Measurements from ENCODE around the gene MUC22. TPM values are rescaled to one million over a fixed set of nuclear protein-coding genes. Genes with fewer than 3 reads are reported as not detected.

Gene MUC22
- total and polyA plus RNA-seq, 2 of the 4 experiments (the other 2 are of a cell fraction): 0.02 TPM; not detected in 1

DNA sequence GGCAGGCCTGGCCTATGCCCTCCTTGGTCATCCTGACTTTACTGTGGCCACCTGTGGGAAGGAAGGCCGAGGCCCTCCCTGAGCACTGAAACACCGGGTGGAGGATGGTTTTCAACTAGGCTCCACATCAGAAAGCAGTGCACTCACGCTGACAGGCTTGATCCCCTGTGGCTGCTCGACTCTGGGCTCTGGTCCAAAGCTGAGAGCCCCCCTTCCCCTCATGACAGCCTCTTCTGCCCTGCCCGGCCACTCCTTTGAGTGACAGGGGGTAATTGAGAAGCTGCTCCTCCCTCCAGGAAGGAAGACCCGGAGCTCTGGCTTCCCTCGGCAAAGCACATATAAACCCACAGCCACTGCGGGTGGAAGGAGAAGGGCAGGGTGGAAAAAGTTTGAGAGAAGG lies 43.6 kb downstream of the MUC22 start:
- no peak overlapping the region for H2BK20ac ChIP-seq (ENCODE audit: low read depth, low read length)
- H2BK5ac ChIP-seq (ENCODE audit: low read depth, low read length, poor library complexity, severe bottlenecking): no peak overlapping the region
- TF ChIP-seq MAFK (IDR thresholded peaks at IDR 0.05; ENCODE audit: low read depth, low read length): no peak
- TF ChIP-seq RFX5 (IDR thresholded peaks at IDR 0.05; ENCODE audit: low read depth, low read length): no peak
- TF ChIP-seq, protein P1, sequence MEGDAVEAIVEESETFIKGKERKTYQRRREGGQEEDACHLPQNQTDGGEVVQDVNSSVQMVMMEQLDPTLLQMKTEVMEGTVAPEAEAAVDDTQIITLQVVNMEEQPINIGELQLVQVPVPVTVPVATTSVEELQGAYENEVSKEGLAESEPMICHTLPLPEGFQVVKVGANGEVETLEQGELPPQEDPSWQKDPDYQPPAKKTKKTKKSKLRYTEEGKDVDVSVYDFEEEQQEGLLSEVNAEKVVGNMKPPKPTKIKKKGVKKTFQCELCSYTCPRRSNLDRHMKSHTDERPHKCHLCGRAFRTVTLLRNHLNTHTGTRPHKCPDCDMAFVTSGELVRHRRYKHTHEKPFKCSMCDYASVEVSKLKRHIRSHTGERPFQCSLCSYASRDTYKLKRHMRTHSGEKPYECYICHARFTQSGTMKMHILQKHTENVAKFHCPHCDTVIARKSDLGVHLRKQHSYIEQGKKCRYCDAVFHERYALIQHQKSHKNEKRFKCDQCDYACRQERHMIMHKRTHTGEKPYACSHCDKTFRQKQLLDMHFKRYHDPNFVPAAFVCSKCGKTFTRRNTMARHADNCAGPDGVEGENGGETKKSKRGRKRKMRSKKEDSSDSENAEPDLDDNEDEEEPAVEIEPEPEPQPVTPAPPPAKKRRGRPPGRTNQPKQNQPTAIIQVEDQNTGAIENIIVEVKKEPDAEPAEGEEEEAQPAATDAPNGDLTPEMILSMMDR (conservative IDR thresholded peaks at IDR 0.05; ENCODE audit: low read depth, low read length): no peak
- TF ChIP-seq RCOR1 (IDR thresholded peaks at IDR 0.05; ENCODE audit: insufficient replicate concordance, low read length): no peak
- no peak for TF ChIP-seq BHLHE40 (IDR thresholded peaks at IDR 0.05; ENCODE audit: low read depth, low read length)
- no peak for TF ChIP-seq SMC3 (IDR thresholded peaks at IDR 0.05; ENCODE audit: low read depth, low read length)
- TF ChIP-seq RAD21 (IDR thresholded peaks at IDR 0.05; ENCODE audit: low read length): no peak
- TF ChIP-seq CHD1 (IDR thresholded peaks at IDR 0.05; ENCODE audit: low read depth, low read length): no peak
- TF ChIP-seq MXI1 (IDR thresholded peaks at IDR 0.05; ENCODE audit: borderline replicate concordance, low read depth, low read length): no peak
- TF ChIP-seq, protein P2, sequence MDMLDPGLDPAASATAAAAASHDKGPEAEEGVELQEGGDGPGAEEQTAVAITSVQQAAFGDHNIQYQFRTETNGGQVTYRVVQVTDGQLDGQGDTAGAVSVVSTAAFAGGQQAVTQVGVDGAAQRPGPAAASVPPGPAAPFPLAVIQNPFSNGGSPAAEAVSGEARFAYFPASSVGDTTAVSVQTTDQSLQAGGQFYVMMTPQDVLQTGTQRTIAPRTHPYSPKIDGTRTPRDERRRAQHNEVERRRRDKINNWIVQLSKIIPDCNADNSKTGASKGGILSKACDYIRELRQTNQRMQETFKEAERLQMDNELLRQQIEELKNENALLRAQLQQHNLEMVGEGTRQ (IDR thresholded peaks at IDR 0.05; ENCODE audit: low read depth, low read length): no peak
- no peak for TF ChIP-seq MAZ (IDR thresholded peaks at IDR 0.05; ENCODE audit: borderline replicate concordance, low read depth, low read length)
- TF ChIP-seq, protein P3, sequence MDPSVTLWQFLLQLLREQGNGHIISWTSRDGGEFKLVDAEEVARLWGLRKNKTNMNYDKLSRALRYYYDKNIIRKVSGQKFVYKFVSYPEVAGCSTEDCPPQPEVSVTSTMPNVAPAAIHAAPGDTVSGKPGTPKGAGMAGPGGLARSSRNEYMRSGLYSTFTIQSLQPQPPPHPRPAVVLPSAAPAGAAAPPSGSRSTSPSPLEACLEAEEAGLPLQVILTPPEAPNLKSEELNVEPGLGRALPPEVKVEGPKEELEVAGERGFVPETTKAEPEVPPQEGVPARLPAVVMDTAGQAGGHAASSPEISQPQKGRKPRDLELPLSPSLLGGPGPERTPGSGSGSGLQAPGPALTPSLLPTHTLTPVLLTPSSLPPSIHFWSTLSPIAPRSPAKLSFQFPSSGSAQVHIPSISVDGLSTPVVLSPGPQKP (IDR thresholded peaks at IDR 0.05; ENCODE audit: borderline replicate concordance, low read depth, low read length): no peak
- TF ChIP-seq CEBPB (IDR thresholded peaks at IDR 0.05; ENCODE audit: low read depth, low read length): no peak
- TF ChIP-seq POLR2A (IDR thresholded peaks at IDR 0.05; ENCODE audit: low read depth, low read length): no peak
- no peak for TF ChIP-seq FOS (IDR thresholded peaks at IDR 0.05; ENCODE audit: low read depth, low read length)
- dilution Hi-C loops (cut with HindIII; ENCODE audit: low sequenced_read_pairs, unreplicated experiment) (no loop called here), intact Hi-C loops (cut with micrococcal nuclease) (no loop called here), in situ Hi-C loops (cut with MboI; ENCODE audit: low sequenced_read_pairs) (no loop called here)
- no peak for DNase-seq
- ChIA-PET CTCF (interaction anchor here (0.5 kb wide), 1 partner anchor 278 kb away, joined by 3 read pairs; no protein-coding TSS in a partner anchor), POLR2A (ENCODE audit: unreplicated experiment) (no interaction called here)
- no peak overlapping the region for H3K23ac ChIP-seq (ENCODE audit: low read depth, low read length)
- peak overlapping the region; percentile 36 for H2AFZ ChIP-seq (replicated peaks; ENCODE audit: low read length, poor library complexity)
- no peak overlapping the region for H3K56ac ChIP-seq (ENCODE audit: extremely low read depth, insufficient read depth, low read length)
- peaks cover 13% of the 10 kb centered on the region for H3K9me1 ChIP-seq (ENCODE audit: insufficient read depth, low read length)
- H3K18ac ChIP-seq (ENCODE audit: low read depth, low read length): no peak overlapping the region
- H3K9me3 ChIP-seq (ENCODE audit: control insufficient read depth, insufficient read depth, low read length): no peaks in the 10 kb centered on the region
- H3K27me3 ChIP-seq (ENCODE audit: control insufficient read depth, insufficient read depth, low read length): peaks cover 9% of the 10 kb centered on the region
- no peak overlapping the region for H3K27ac ChIP-seq (ENCODE audit: insufficient read depth, low read length)
- peaks cover 3% of the 10 kb centered on the region; the same call in 1 of the 2 replicates for H4K20me1 ChIP-seq (ENCODE audit: insufficient read depth, low read length)
- no peak overlapping the region for H3K4ac ChIP-seq (ENCODE audit: low read depth, low read length)
- H3K4me1 ChIP-seq (ENCODE audit: control insufficient read depth, insufficient read depth, low read length): peaks cover 11% of the 10 kb centered on the region
- H2AK5ac ChIP-seq (ENCODE audit: low read depth, low read length): no peak overlapping the region
- no peak overlapping the region for H2BK120ac ChIP-seq (ENCODE audit: low read depth, low read length)
- no TSS peak for BruUV-seq (replicated peaks)
- WGBS, 2 experiments (ENCODE audit: extremely low coverage in 2 of 2, insufficient read length in 1 of 2): no CpG with 5 or more reads among the region's 8 CpGs
- H3K9ac ChIP-seq (ENCODE audit: low read depth, low read length): no peak overlapping the region
- no peak overlapping the region for H3K4me2 ChIP-seq (ENCODE audit: low read depth, low read length)
- no peak overlapping the region for H3K4me3 ChIP-seq (ENCODE audit: insufficient read depth, low read depth, low read length)
- no peak overlapping the region for H4K8ac ChIP-seq (ENCODE audit: low read depth in 2 of 2, low read length in 2 of 2)
- H3K36me3 ChIP-seq (ENCODE audit: control insufficient read depth, insufficient read depth, low read length): no peaks in the 10 kb centered on the region
- no peak overlapping the region for H2AK9ac ChIP-seq (replicated peaks; ENCODE audit: low read depth, low read length, poor library complexity)
- no peak for ATAC-seq (ENCODE audit: low read depth)
- no peak overlapping the region for H4K5ac ChIP-seq (ENCODE audit: low read depth, low read length)
- no peak overlapping the region for H2BK15ac ChIP-seq (ENCODE audit: low read depth, low read length)
- H4K91ac ChIP-seq (ENCODE audit: insufficient read depth, low read depth, low read length): no peak overlapping the region
- no peaks in the 10 kb centered on the region for H3K79me1 ChIP-seq (ENCODE audit: low read depth in 1 of 2, low read length in 2 of 2)
- no peak overlapping the region for H3K14ac ChIP-seq (replicated peaks; ENCODE audit: low read depth, low read length)

All from IMR-90 (cell line).